HG03442 (cell line): ENCODE measurements around the gene RTL10.

Source experiments
- ATAC-seq: cut with Tn5 transposase; IDR thresholded peaks from one replicate; pipeline ENCODE4 v1.9.1; 2021; ENCODE audit warnings: mild to moderate bottlenecking, moderate library complexity; ENCODE audit not compliant: unreplicated experiment

Gene RTL10

GRCh38 chr22:19854778-19855503, at the start of gene RTL10, which contains the start of gene GNB1L:
Gene RTL10, minus strand, starts transcription at chr22:19854874. Its CDS starts 2,613 bp downstream, at chr22:19852261.
Gene GNB1L, minus strand, starts transcription at chr22:19854874. Its CDS starts 33,519 bp downstream, at chr22:19821355.
- peak; percentile 84 for ATAC-seq

- no peak for ATAC-seq
These were observed 49.6 kb upstream of the RTL10 start for GRCh38 chr22:19904174-19904856.

- ATAC-seq: no peak
These were observed 48.8 kb upstream of the RTL10 start for GRCh38 chr22:19903513-19903912.

GRCh38 chr22:19903031-19903430, 48.4 kb upstream of the RTL10 start:
- ATAC-seq: no peak

GRCh38 chr22:19902245-19902715, 47.6 kb upstream of the RTL10 start:
- no peak for ATAC-seq

- no peak for ATAC-seq
These were observed 47.0 kb upstream of the RTL10 start for GRCh38 chr22:19901577-19902244.

GRCh38 chr22:19900707-19901436, 46.2 kb upstream of the RTL10 start:
- ATAC-seq: no peak

GRCh38 chr22:19898831-19899567, 44.3 kb upstream of the RTL10 start:
- ATAC-seq: no peak

- no peak for ATAC-seq
These were observed 43.5 kb upstream of the RTL10 start for GRCh38 chr22:19898145-19898544.

- no peak for ATAC-seq
These were observed 43.1 kb upstream of the RTL10 start for GRCh38 chr22:19897726-19898125.

GRCh38 chr22:19896665-19897355, 42.1 kb upstream of the RTL10 start:
- ATAC-seq: no peak

- no peak for ATAC-seq
These were observed 40.6 kb upstream of the RTL10 start for GRCh38 chr22:19895160-19895849.

- ATAC-seq: no peak
These were observed 38.7 kb upstream of the RTL10 start for GRCh38 chr22:19893363-19893762.

GRCh38 chr22:19892925-19893324, 38.3 kb upstream of the RTL10 start:
- no peak for ATAC-seq

GRCh38 chr22:19892257-19892879, 37.7 kb upstream of the RTL10 start:
- no peak for ATAC-seq

GRCh38 chr22:19891317-19892256, 36.9 kb upstream of the RTL10 start:
- ATAC-seq: no peak

GRCh38 chr22:19890502-19891316, 36.0 kb upstream of the RTL10 start:
- no peak for ATAC-seq
